ENCODE data around the gene ZNF148.
A peak's percentile ranks its signal among the peaks of the same experiment; 100 is the strongest.

ZNF148 gene

DNA sequence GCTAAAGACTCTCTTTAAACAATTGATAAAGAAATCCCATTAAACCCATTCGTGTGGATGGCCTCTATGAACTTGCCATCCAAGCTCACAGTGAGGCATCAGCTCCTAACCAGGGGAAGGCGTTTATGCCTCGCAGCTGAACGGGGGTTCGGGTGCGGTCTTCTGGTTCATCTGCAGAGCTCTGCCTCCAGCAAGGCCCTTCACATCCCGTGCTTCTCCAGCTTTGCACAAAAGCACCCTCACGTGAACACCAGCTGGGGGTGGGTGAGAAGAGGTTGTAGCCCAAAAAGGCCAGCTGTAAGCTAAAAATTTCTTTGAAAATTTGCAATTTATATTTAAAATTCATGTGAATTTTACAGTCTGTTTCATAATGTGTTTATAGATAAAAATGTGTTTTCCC is 39.5 kb upstream of the ZNF148 start:
- no peak for TF ChIP-seq EP300 (IDR thresholded peaks at IDR 0.05; ENCODE audit: borderline replicate concordance)
- no peak for TF ChIP-seq FOXM1 (IDR thresholded peaks at IDR 0.05; ENCODE audit: borderline replicate concordance, low read depth)
- no peak for TF ChIP-seq ZBTB7A (IDR thresholded peaks at IDR 0.05; ENCODE audit: low read depth)

DNA sequence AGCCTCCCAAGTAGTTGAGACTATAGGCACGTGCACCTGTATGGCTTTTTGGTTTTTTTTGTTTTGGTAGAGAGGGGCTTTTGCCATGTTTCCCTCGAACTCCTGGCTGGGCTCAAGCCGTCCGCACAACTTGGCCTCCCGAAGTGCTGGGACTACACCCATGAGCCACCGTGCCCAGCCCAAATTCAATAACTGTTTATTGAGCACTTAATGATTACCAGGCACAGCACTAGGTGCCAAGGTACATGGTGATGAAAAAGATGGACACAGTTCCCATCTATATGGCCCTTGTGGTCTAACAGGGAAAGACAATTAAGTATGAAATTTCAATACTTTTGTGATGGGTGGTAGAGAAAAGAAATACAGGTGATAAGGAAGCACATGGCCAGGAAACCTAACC is 35.8 kb upstream of the ZNF148 start:
- TF ChIP-seq TEAD4 (IDR thresholded peaks at IDR 0.05) (no peak), EP300 (IDR thresholded peaks at IDR 0.05; ENCODE audit: borderline replicate concordance) (no peak), RAD21 (IDR thresholded peaks at IDR 0.05; ENCODE audit: low read depth) (no peak), FOXM1 (IDR thresholded peaks at IDR 0.05; ENCODE audit: borderline replicate concordance, low read depth) (no peak), TCF12 (IDR thresholded peaks at IDR 0.05; ENCODE audit: low read depth) (no peak), EGR1 (IDR thresholded peaks at IDR 0.05) (no peak), NFIC (IDR thresholded peaks at IDR 0.05) (no peak), TAF1 (IDR thresholded peaks at IDR 0.05; ENCODE audit: low read depth) (no peak), CREB1 (IDR thresholded peaks at IDR 0.05; ENCODE audit: low read depth) (no peak), ZBTB7A (IDR thresholded peaks at IDR 0.05; ENCODE audit: low read depth) (no peak), CEBPB (IDR thresholded peaks at IDR 0.05) (no peak)
- TF ChIP-seq, protein P1, sequence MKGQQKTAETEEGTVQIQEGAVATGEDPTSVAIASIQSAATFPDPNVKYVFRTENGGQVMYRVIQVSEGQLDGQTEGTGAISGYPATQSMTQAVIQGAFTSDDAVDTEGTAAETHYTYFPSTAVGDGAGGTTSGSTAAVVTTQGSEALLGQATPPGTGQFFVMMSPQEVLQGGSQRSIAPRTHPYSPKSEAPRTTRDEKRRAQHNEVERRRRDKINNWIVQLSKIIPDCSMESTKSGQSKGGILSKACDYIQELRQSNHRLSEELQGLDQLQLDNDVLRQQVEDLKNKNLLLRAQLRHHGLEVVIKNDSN (IDR thresholded peaks at IDR 0.05): no peak
- TF ChIP-seq, protein P2, sequence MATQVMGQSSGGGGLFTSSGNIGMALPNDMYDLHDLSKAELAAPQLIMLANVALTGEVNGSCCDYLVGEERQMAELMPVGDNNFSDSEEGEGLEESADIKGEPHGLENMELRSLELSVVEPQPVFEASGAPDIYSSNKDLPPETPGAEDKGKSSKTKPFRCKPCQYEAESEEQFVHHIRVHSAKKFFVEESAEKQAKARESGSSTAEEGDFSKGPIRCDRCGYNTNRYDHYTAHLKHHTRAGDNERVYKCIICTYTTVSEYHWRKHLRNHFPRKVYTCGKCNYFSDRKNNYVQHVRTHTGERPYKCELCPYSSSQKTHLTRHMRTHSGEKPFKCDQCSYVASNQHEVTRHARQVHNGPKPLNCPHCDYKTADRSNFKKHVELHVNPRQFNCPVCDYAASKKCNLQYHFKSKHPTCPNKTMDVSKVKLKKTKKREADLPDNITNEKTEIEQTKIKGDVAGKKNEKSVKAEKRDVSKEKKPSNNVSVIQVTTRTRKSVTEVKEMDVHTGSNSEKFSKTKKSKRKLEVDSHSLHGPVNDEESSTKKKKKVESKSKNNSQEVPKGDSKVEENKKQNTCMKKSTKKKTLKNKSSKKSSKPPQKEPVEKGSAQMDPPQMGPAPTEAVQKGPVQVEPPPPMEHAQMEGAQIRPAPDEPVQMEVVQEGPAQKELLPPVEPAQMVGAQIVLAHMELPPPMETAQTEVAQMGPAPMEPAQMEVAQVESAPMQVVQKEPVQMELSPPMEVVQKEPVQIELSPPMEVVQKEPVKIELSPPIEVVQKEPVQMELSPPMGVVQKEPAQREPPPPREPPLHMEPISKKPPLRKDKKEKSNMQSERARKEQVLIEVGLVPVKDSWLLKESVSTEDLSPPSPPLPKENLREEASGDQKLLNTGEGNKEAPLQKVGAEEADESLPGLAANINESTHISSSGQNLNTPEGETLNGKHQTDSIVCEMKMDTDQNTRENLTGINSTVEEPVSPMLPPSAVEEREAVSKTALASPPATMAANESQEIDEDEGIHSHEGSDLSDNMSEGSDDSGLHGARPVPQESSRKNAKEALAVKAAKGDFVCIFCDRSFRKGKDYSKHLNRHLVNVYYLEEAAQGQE (IDR thresholded peaks at IDR 0.05; ENCODE audit: low read depth): no peak
- TF ChIP-seq, protein P3, sequence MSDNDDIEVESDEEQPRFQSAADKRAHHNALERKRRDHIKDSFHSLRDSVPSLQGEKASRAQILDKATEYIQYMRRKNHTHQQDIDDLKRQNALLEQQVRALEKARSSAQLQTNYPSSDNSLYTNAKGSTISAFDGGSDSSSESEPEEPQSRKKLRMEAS (IDR thresholded peaks at IDR 0.05): no peak

DNA sequence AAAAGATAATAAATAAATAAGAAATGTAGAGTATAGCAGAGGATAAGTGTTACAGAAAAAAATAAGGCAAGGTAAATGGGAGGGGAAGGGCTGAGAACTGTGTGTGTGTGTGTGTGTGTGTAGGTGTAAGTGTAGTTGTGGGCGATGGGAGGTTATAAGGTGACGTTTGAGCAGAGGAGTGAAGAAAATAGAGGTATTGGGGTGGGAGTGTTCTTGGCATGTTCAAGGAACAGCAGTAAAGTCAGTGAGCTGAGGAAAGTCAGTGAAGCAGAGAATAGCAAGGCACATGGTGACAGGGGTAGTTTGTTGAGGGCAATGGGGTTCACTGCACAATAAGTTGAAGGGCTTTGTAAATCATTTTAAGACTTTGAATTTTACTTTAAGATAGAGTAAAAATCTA is 30.9 kb upstream of the ZNF148 start:
- TF ChIP-seq, protein P3 (IDR thresholded peaks at IDR 0.05): peak; percentile 56
- TF ChIP-seq EGR1 (IDR thresholded peaks at IDR 0.05): no peak

DNA sequence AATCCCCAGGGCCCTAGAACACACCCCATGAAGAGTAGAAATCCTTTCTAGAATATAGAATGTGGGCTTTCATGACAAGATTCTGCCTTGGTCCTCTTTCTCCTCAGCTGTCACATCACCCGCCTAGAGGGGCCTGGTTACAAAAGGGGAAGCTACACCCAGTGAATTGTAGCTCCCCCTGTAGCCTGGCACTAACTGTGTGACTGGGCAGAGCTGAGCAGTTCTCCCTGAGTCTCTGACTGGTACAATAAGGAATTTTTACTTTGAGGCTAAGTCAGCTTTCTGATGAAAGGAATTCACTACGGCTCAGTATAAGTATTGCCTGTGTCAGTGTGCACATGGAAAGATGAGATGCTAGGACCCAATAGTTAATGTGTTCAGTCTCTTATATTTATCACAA is 28.7 kb upstream of the ZNF148 start:
- TF ChIP-seq YY1 (IDR thresholded peaks at IDR 0.05; ENCODE audit: low read depth) (no peak), TEAD4 (IDR thresholded peaks at IDR 0.05) (no peak), EGR1 (IDR thresholded peaks at IDR 0.05) (no peak), EP300 (IDR thresholded peaks at IDR 0.05; ENCODE audit: borderline replicate concordance) (no peak)
- TF ChIP-seq, protein P1 (IDR thresholded peaks at IDR 0.05): no peak

DNA sequence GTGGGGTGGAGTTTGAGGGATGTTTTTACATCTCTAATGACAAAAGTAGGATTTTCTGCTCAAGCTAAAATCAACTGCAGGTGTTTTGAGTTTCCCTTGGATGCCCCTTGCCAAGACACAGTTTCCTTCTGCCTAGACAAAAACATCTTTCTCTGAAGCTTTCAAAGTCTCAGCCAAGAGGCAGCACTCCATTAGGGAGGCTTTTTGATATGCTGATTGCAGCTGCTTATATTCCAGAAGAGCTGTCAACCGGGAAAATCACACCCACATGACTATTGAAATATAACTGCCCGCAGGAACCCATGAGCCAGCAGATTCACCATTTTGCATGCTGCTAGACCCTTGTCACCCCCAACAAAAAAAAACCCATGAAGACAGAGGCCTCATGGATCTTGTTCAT is 27.5 kb upstream of the ZNF148 start:
- no peak for TF ChIP-seq TAF1 (IDR thresholded peaks at IDR 0.05; ENCODE audit: low read depth)
- TF ChIP-seq NFIC (IDR thresholded peaks at IDR 0.05): no peak
- TF ChIP-seq YY1 (IDR thresholded peaks at IDR 0.05; ENCODE audit: low read depth): no peak
- TF ChIP-seq, protein P1 (IDR thresholded peaks at IDR 0.05): no peak
- TF ChIP-seq FOXM1 (IDR thresholded peaks at IDR 0.05; ENCODE audit: borderline replicate concordance, low read depth): no peak
- TF ChIP-seq, protein P3 (IDR thresholded peaks at IDR 0.05): no peak
- TF ChIP-seq CEBPB (IDR thresholded peaks at IDR 0.05): no peak
- no peak for TF ChIP-seq EP300 (IDR thresholded peaks at IDR 0.05; ENCODE audit: borderline replicate concordance)
- no peak for TF ChIP-seq EGR1 (IDR thresholded peaks at IDR 0.05)
- TF ChIP-seq RAD21 (IDR thresholded peaks at IDR 0.05; ENCODE audit: low read depth): no peak

DNA sequence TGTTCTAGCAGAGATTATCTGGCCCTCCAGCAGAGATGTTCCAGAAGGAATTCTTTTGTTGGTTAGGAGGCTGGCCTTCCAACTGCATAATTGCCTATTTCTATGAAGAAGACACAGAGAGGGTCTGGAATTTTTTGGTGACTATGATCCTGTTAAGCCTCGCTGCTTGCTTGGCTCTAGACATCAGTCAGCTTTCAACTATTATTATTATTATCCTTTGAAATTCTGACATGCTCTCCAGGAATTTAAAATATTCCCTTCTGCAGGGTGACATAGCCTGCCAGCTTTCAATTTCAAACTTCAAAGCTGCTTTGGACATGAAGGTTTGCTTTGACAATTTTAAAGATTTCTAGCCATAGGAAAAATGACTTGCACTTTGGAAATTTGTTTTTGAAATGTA is 26.3 kb upstream of the ZNF148 start:
- TF ChIP-seq CEBPB (IDR thresholded peaks at IDR 0.05): no peak
- TF ChIP-seq EGR1 (IDR thresholded peaks at IDR 0.05): no peak
- TF ChIP-seq TEAD4 (IDR thresholded peaks at IDR 0.05): peak; percentile 63
- TF ChIP-seq RAD21 (IDR thresholded peaks at IDR 0.05; ENCODE audit: low read depth): no peak
- TF ChIP-seq TCF12 (IDR thresholded peaks at IDR 0.05; ENCODE audit: low read depth): no peak
- TF ChIP-seq, protein P3 (IDR thresholded peaks at IDR 0.05): no peak

DNA sequence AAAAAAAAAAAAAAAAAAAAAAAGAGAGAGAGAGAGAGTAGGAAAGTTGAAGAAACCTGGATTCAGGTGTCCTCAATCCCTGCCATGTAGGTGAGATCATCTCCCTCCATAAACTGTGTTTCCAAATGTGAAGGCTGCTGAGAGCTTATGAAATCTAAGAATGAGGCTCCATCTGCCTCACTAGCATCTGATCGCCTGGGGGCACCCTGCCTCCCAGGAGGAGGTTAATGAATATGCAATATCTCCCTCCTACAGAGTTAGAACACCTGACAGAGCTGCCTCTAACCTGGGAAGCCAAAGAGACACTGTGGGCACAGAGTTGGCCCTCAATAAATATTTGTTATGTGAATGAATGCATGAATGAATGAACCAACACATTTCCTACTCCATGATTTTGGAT is 23.8 kb upstream of the ZNF148 start:
- TF ChIP-seq FOXM1 (IDR thresholded peaks at IDR 0.05; ENCODE audit: borderline replicate concordance, low read depth) (no peak), CEBPB (IDR thresholded peaks at IDR 0.05) (no peak)

DNA sequence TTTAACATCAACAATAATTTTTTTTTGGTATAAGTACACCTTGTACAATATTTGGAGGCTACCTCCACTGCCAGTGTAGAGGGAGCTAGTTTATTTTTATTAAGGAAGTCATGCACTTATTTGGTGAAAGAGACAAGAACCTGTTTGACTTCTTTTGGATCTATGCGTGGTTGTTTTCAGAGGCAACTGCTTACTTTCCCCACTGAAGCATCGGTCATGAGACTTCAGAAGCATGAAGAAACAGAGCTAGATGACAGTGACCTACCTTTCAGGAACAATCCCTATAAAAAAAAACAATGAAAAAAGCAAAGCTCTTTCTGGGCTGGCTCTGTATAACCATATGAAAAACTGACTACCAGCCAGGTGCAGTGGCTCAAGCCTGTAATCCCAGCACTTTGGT is 20.0 kb upstream of the ZNF148 start:
- TF ChIP-seq ZBTB7A (IDR thresholded peaks at IDR 0.05; ENCODE audit: low read depth): no peak
- no peak for TF ChIP-seq EP300 (IDR thresholded peaks at IDR 0.05; ENCODE audit: borderline replicate concordance)
- TF ChIP-seq RAD21 (IDR thresholded peaks at IDR 0.05; ENCODE audit: low read depth): no peak
- TF ChIP-seq EGR1 (IDR thresholded peaks at IDR 0.05): no peak
- no peak for TF ChIP-seq TAF1 (IDR thresholded peaks at IDR 0.05; ENCODE audit: low read depth)
- TF ChIP-seq, protein P1 (IDR thresholded peaks at IDR 0.05): no peak

All from Ishikawa (cell line).